ENCODE data around the gene LRRC49. TPM values are rescaled to one million over a fixed set of nuclear protein-coding genes. Genes with fewer than 3 reads are reported as not detected.

LRRC49 gene
- total and polyA plus RNA-seq, 10 of the 15 experiments (the other 5 are each of a cell fraction or from before 2014, with no cell fraction given): 1.4 to 3.7 (median 2.9) TPM

DNA sequence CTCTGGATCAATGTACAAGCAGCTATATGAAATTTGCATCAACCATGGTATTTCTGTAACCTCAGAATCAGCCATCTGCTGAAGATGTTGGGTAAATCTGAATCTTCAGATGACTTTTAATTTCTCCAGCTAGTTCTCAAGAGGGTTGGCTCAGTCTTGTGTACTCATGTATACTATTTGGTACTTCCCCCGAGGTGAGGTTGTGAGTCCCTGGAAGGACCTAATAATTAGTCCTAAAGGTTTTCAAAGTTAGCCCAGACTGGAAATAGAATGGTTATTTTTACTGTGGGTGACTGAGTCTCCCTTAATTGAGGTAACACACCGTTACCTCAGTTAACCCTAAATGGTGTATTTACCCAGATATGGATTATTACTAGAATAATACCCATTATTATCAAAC lies 118.4 kb downstream of the LRRC49 start (continued):
- no peak for TF ChIP-seq REST (IDR thresholded peaks at IDR 0.05; ENCODE audit: low read depth, low read length)
- no peak for TF ChIP-seq MEF2A (IDR thresholded peaks at IDR 0.05; ENCODE audit: insufficient read depth, low read depth, low read length)
- TF ChIP-seq MTA2 (IDR thresholded peaks at IDR 0.05; ENCODE audit: low read depth): no peak
- no peak for TF ChIP-seq NR2F1 (conservative IDR thresholded peaks at IDR 0.05)
- TF ChIP-seq RUNX3 (IDR thresholded peaks at IDR 0.05; ENCODE audit: low read length): no peak
- no peak for TF ChIP-seq HDAC2 (IDR thresholded peaks at IDR 0.05)
- no peak for TF ChIP-seq WRNIP1 (IDR thresholded peaks at IDR 0.05; ENCODE audit: borderline replicate concordance, low read depth, low read length)
- no peak for TF ChIP-seq SUPT20H (IDR thresholded peaks at IDR 0.05; ENCODE audit: borderline replicate concordance, control insufficient read depth, low read depth, low read length)

DNA sequence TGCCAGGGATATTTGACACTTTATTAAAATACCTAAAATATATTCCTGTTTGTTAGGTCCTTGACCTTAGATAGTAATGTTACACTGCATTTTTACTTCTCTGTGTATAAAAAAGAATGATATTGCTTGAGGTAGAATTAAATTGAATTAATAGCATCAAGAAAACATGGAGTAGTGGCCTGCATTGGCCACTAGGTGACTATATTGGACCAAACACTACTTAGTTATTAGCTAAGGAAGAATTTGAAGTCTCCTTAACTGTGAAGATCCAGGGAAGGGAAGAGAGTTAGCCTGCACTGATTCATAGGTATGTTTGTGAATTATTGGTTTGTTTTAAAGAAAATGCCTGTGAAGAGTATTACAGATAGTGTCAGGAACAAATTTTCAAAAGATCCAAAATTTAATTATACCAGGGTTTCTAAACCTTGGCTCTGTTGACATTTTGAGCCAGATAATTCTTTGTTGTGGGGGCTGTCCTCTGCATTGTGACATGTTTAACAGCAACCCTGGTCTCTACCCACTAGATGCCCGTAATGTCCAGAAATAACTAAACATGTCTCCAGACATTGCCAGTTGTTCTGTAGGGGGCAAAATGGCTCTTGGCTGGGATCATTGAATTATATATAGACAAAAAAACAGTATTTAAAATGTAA lies 119.0 kb downstream of the LRRC49 start:
- Histone ChIP-seq H3K79me2 (ENCODE audit: control insufficient read depth, insufficient read depth, low read length) (no peaks in the 10 kb centered on the region), H3K4me2 (ENCODE audit: control insufficient read depth, insufficient read depth) (no peak overlapping the region), H3K9me3 (replicated peaks; ENCODE audit: control insufficient read depth, insufficient read depth, low read length) (no peaks in the 10 kb centered on the region), H2AFZ (ENCODE audit: control insufficient read depth, low read depth, low read length) (no peak overlapping the region), H3K4me3 (no peak overlapping the region), H4K20me1 (ENCODE audit: control insufficient read depth, insufficient read depth) (no peaks in the 10 kb centered on the region), H3K27me3 (replicated peaks in 1 of 2; ENCODE audit: control insufficient read depth in 2 of 2, insufficient read depth in 2 of 2, low read length in 1 of 2) (no peaks in the 10 kb centered on the region), H3K9ac (ENCODE audit: control insufficient read depth, insufficient read depth, low read length) (no peak overlapping the region), H3K27ac (ENCODE audit: control insufficient read depth, insufficient read depth) (no peak overlapping the region), H3K36me3 (ENCODE audit: control insufficient read depth in 2 of 2, insufficient read depth in 2 of 2, low read length in 1 of 2) (no peaks in the 10 kb centered on the region), H3K4me1 (ENCODE audit: control insufficient read depth, insufficient read depth, low read length) (no peaks in the 10 kb centered on the region)
- in situ Hi-C loops (cut with MboI): no loop called here
- TF ChIP-seq RAD21 (IDR thresholded peaks at IDR 0.05; ENCODE audit: insufficient read depth, low read depth, low read length): peak; percentile 60
- TF ChIP-seq, protein P1, sequence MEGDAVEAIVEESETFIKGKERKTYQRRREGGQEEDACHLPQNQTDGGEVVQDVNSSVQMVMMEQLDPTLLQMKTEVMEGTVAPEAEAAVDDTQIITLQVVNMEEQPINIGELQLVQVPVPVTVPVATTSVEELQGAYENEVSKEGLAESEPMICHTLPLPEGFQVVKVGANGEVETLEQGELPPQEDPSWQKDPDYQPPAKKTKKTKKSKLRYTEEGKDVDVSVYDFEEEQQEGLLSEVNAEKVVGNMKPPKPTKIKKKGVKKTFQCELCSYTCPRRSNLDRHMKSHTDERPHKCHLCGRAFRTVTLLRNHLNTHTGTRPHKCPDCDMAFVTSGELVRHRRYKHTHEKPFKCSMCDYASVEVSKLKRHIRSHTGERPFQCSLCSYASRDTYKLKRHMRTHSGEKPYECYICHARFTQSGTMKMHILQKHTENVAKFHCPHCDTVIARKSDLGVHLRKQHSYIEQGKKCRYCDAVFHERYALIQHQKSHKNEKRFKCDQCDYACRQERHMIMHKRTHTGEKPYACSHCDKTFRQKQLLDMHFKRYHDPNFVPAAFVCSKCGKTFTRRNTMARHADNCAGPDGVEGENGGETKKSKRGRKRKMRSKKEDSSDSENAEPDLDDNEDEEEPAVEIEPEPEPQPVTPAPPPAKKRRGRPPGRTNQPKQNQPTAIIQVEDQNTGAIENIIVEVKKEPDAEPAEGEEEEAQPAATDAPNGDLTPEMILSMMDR (IDR thresholded peaks at IDR 0.05 in 2 of 3, conservative IDR thresholded peaks at IDR 0.05 in 1 of 3; ENCODE audit: control insufficient read depth in 2 of 3, extremely low read depth in 1 of 3, insufficient read depth in 1 of 3, low read depth in 3 of 3, low read length in 3 of 3): peak; percentile 51 to 70 (median 59)
- TF ChIP-seq SMC3 (IDR thresholded peaks at IDR 0.05; ENCODE audit: borderline replicate concordance, low read length): peak; percentile 45; the same call in 1 of the 2 replicates
- no peak for TF ChIP-seq EZH2 (IDR thresholded peaks at IDR 0.05; ENCODE audit: borderline replicate concordance, control insufficient read depth, low read depth, low read length)
- TF ChIP-seq TCF7 (IDR thresholded peaks at IDR 0.05; ENCODE audit: borderline replicate concordance): no peak
- POLR2A ChIA-PET: no interaction called here
- RAD21 ChIA-PET (ENCODE audit: unreplicated experiment): interaction anchor here (1.3 kb wide), 1 partner anchor 429 kb away, joined by 4 read pairs; no protein-coding TSS in a partner anchor
- SMC1A ChIA-PET (ENCODE audit: uncharacterized antibody, unreplicated experiment): interaction anchor here (1.2 kb wide), 1 partner anchor 429 kb away, joined by 7 read pairs; no protein-coding TSS in a partner anchor
- ATAC-seq (peak; percentile 61), FAIRE-seq (peak; percentile 70), DNase-seq (ENCODE audit: low read depth, low spot score) (no peak)
- 0% methylated on average over 1 of the region's 1 CpG for WGBS (ENCODE audit: insufficient coverage, insufficient replicate concordance, low lambda C conversion rate, missing lambda C conversion rate)
- CTCF ChIA-PET: interaction anchor here (0.6 to 1.4 kb wide), 2 partner anchors 86 to 429 kb away, joined by 3 to 5 read pairs; no protein-coding TSS in a partner anchor
- intact Hi-C loops (cut with micrococcal nuclease; ENCODE audit: unreplicated experiment): loop anchor here (5.0 kb wide), 1 partner anchor 431 kb away; no protein-coding TSS in a partner anchor
- no TSS peak for BruUV-seq (replicated peaks)

Data from GM12878 (cell line).